GM18507 (cell line): ENCODE data around the gene ULBP1.
"Not testable (repeated sequence)": the region's sequence is repeated elsewhere in the genome, so short reads cannot be mapped to it uniquely, and the experiment has no call there.

Source experiments
- DNase-seq: peaks from one replicate; pipeline ENCODE4 v3.0.0; 2011; ENCODE audit warnings: low read depth; ENCODE audit not compliant: insufficient read length; ENCODE audit errors: extremely low spot score
- FAIRE-seq: peaks from 2 replicates; lab custom pipeline; 2011; peaks lifted over from hg19 to GRCh38; lab: Jason Lieb, UNC

The ULBP1 gene

GRCh38 chr6:149931501-149931900, 32.2 kb upstream of the ULBP1 start:
- FAIRE-seq (no peak), DNase-seq (no peak)

- no peak for DNase-seq
- FAIRE-seq: no peak
These were observed 30.7 kb upstream of the ULBP1 start for GRCh38 chr6:149933036-149933435.

- DNase-seq: no peak
- FAIRE-seq: no peak
These were observed 30.3 kb upstream of the ULBP1 start for GRCh38 chr6:149933461-149933860.

GRCh38 chr6:149934249-149935156, 29.2 kb upstream of the ULBP1 start:
- DNase-seq (no peak), FAIRE-seq (peak; percentile 76)

- no peak for FAIRE-seq
These were observed 28.5 kb upstream of the ULBP1 start for GRCh38 chr6:149935246-149935645.

GRCh38 chr6:149935668-149936067, 28.1 kb upstream of the ULBP1 start:
- DNase-seq: no peak
- FAIRE-seq: no peak

More at GRCh38 chr6:149935246-149935645, 28.5 kb upstream of the ULBP1 start:
- DNase-seq: no peak

- no peak for FAIRE-seq
- DNase-seq: no peak
These were observed 27.0 kb upstream of the ULBP1 start for GRCh38 chr6:149936743-149937142.

- FAIRE-seq, DNase-seq: not testable (repeated sequence)
These were observed 25.7 kb upstream of the ULBP1 start for GRCh38 chr6:149938013-149938570.

GRCh38 chr6:149938571-149939355, 25.0 kb upstream of the ULBP1 start:
- DNase-seq: peak; percentile 59
- peak; percentile 45 for FAIRE-seq

GRCh38 chr6:149939356-149939648, 24.4 kb upstream of the ULBP1 start:
- DNase-seq (no peak), FAIRE-seq (no peak)

GRCh38 chr6:149939909-149940671, 23.7 kb upstream of the ULBP1 start:
- no peak for DNase-seq
- no peak for FAIRE-seq

GRCh38 chr6:149940672-149940982, 23.1 kb upstream of the ULBP1 start:
- DNase-seq: no peak
- no peak for FAIRE-seq

- no peak for FAIRE-seq
- DNase-seq: no peak
These were observed 21.9 kb upstream of the ULBP1 start, which contains the start of gene ULBP2 for GRCh38 chr6:149941583-149942460. Gene ULBP2 (plus strand): TSS chr6:149942014. CDS start chr6:149942073, 59 bp downstream.

GRCh38 chr6:149942461-149942829, 21.3 kb upstream of the ULBP1 start:
- DNase-seq: no peak

GRCh38 chr6:149943321-149943720, 20.4 kb upstream of the ULBP1 start:
- not testable (repeated sequence) for FAIRE-seq, DNase-seq

More at GRCh38 chr6:149942461-149942829, 21.3 kb upstream of the ULBP1 start:
- FAIRE-seq: no peak

GRCh38 chr6:149945276-149945675, 18.5 kb upstream of the ULBP1 start:
- FAIRE-seq, DNase-seq: not testable (repeated sequence)

- FAIRE-seq, DNase-seq: not testable (repeated sequence)
These were observed 17.1 kb upstream of the ULBP1 start for GRCh38 chr6:149946631-149947030.

GRCh38 chr6:149947533-149947932, 16.2 kb upstream of the ULBP1 start:
- not testable (repeated sequence) for FAIRE-seq

GRCh38 chr6:149948011-149948410, 15.7 kb upstream of the ULBP1 start:
- no peak for FAIRE-seq

More at GRCh38 chr6:149947533-149947932, 16.2 kb upstream of the ULBP1 start:
- not testable (repeated sequence) for DNase-seq

More at GRCh38 chr6:149948011-149948410, 15.7 kb upstream of the ULBP1 start:
- no peak for DNase-seq
